HEK293T (cell line): ENCODE results near the gene TDRD9.

Experiments used
- CTCF ChIA-PET: fragments of 350-600 bp; formaldehyde crosslinking; extraction: SDS; loops from one replicate; lab custom pipeline; 2021; ENCODE audit warnings: antibody characterized with exemption, inconsistent platforms; lab: Yijun Ruan, JAX
- POLR2A ChIA-PET: fragments of 350-600 bp; formaldehyde crosslinking; extraction: SDS; loops from one replicate; lab custom pipeline; 2020; ENCODE audit warnings: antibody characterized with exemption, inconsistent platforms; lab: Yijun Ruan, JAX
- DNase-seq: peaks from one replicate; pipeline ENCODE4 v3.0.0; 2012; ENCODE audit warnings: mixed read lengths; ENCODE audit errors: extremely low spot score
- ARNT ChIP-seq: fragments of 450-650 bp; IDR thresholded peaks from 2 replicates; pipeline ENCODE4 v1.6.1; 2017; ENCODE audit warnings: mild to moderate bottlenecking
- BHLHE40 ChIP-seq: fragments of 450-650 bp; IDR thresholded peaks from 2 replicates; pipeline ENCODE4 v1.6.1; 2016; ENCODE audit warnings: mild to moderate bottlenecking, moderate library complexity, borderline replicate concordance
- CTBP1 ChIP-seq: fragments of 450-650 bp; IDR thresholded peaks from 2 replicates; pipeline ENCODE4 v1.6.1; 2016; ENCODE audit warnings: borderline replicate concordance
- ELF4 ChIP-seq: fragments of 450-650 bp; IDR thresholded peaks from 2 replicates; pipeline ENCODE4 v1.6.1; 2017; ENCODE audit warnings: antibody characterized with exemption
- FOXA1 ChIP-seq: fragments of 450-650 bp; IDR thresholded peaks from 2 replicates; pipeline ENCODE4 v1.6.1; 2016; ENCODE audit warnings: mild to moderate bottlenecking
- FOXK2 ChIP-seq: fragments of 450-650 bp; IDR thresholded peaks from 2 replicates; pipeline ENCODE4 v1.6.1; 2016; ENCODE audit warnings: mild to moderate bottlenecking
- FOXM1 ChIP-seq: fragments of 450-650 bp; IDR thresholded peaks from 2 replicates; pipeline ENCODE4 v1.6.1; 2017; ENCODE audit warnings: mild to moderate bottlenecking, borderline replicate concordance
- HDGF ChIP-seq: fragments of 450-650 bp; IDR thresholded peaks from 2 replicates; pipeline ENCODE4 v1.6.1; 2017; ENCODE audit warnings: antibody characterized with exemption, borderline replicate concordance
- L3MBTL2 ChIP-seq: fragments of 450-650 bp; conservative IDR thresholded peaks from 2 replicates; pipeline ENCODE4 v1.6.1; 2016; ENCODE audit warnings: mild to moderate bottlenecking
- LEF1 ChIP-seq: fragments of 450-650 bp; IDR thresholded peaks from 2 replicates; pipeline ENCODE4 v1.6.1; 2017; ENCODE audit warnings: mild to moderate bottlenecking, borderline replicate concordance
- NFRKB ChIP-seq: fragments of 450-650 bp; IDR thresholded peaks from 2 replicates; pipeline ENCODE4 v1.6.1; 2016; ENCODE audit warnings: mild to moderate bottlenecking, moderate library complexity
- SP1 ChIP-seq: fragments of 450-650 bp; IDR thresholded peaks from 2 replicates; pipeline ENCODE4 v1.6.1; 2017
- SUZ12 ChIP-seq: fragments of 450-650 bp; IDR thresholded peaks from 2 replicates; pipeline ENCODE4 v1.6.1; 2016; ENCODE audit warnings: mild to moderate bottlenecking
- TARDBP ChIP-seq: fragments of 450-650 bp; IDR thresholded peaks from 2 replicates; pipeline ENCODE4 v1.6.1; 2016
- ZNF384 ChIP-seq: fragments of 450-650 bp; IDR thresholded peaks from 2 replicates; pipeline ENCODE4 v1.6.1; 2016
- TF ChIP-seq, protein P1 (sequence below): fragments of 450-650 bp; IDR thresholded peaks from 2 replicates; pipeline ENCODE4 v1.6.1; 2016

TDRD9 gene

DNA sequence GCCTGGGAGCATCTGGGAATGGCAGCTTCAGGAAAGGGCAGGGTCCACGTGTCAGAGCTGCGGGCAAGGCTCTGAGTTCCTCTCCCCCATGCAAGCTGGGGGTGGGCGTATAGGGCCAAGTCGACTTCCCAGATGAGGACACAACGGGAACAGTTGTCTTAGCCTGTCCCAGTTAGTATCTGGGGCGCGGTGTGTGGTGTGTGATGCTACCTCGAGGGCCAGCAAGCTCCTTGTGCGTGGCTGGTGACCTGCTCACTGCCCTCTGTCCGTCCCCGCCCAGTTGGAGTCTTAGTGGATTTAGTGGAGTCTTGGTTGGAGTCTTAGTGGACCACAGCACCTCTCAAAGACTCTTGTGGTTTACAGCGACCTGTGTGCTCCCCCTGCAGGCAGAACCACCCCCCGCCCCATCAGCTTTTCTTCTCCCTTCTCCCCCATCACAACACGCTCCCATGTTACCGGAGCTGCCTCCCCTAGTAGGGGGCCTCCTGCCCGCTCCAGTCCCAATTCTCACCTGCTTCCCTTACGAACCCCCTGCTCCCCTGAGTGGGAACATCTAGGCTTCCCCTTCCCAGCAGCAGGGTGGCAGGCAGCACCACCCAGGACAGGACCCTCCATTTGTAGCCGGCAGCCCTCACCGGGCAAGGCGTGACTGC, 165.9 kb downstream of the TDRD9 start:
- ChIA-PET CTCF (interaction anchor here (0.5 to 0.7 kb wide), 2 partner anchors 196 to 234 kb away, joined by 3 to 5 read pairs; no protein-coding TSS in a partner anchor), POLR2A (no interaction called here)
- DNase-seq: no peak
- TF ChIP-seq FOXK2 (no peak), SP1 (no peak), ELF4 (no peak), LEF1 (no peak), TARDBP (no peak), BHLHE40 (no peak), FOXA1 (no peak), ARNT (no peak), NFRKB (no peak), CTBP1 (no peak), SUZ12 (no peak), FOXM1 (no peak), ZNF384 (no peak), L3MBTL2 (no peak)
- TF ChIP-seq, protein P1, sequence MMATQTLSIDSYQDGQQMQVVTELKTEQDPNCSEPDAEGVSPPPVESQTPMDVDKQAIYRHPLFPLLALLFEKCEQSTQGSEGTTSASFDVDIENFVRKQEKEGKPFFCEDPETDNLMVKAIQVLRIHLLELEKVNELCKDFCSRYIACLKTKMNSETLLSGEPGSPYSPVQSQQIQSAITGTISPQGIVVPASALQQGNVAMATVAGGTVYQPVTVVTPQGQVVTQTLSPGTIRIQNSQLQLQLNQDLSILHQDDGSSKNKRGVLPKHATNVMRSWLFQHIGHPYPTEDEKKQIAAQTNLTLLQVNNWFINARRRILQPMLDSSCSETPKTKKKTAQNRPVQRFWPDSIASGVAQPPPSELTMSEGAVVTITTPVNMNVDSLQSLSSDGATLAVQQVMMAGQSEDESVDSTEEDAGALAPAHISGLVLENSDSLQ: no peak

DNA sequence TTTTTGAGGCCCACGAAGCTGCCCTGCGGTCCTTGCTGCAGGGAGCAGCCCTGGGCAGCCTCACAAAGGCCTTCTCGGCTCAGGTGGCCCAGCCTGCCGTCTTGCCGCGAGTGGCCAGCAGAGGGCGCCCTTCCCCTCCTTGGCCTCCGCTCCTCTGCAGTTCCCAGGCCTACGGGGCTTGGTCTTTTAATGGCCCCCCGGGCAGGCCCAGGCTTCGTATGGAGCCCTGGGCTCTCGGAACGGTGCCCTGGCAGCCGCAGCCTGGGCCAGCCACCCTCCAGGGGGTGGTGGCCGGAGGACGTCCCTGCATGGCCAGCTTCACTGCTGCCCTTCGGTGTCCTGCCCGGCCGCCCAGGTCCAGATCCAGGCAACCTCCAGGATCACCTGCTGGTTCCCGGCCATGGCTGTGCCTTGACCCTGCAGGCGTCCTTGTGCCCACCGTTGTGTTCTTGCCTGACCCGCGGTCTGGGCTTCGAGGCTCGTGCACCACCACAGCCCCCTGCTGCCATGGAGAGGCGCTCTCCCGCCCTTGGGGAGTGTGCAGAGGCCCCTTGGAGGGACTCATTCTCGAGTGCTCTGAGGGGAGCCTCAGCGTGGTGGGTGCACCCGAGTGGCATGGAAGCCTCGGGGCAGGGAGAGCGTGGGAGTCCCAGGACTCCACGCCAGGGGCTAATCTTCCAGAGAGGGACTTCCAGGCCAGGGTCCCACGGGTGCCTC, 166.6 kb downstream of the TDRD9 start:
- CTCF ChIA-PET: interaction anchor here (0.5 kb wide), 1 partner anchor 235 kb away, joined by 5 read pairs; no protein-coding TSS in a partner anchor
- TF ChIP-seq HDGF (peak; percentile 82; the same call in 1 of the 2 replicates), CTBP1 (no peak), FOXM1 (no peak), ELF4 (no peak)
- POLR2A ChIA-PET: no interaction called here
- DNase-seq: peak; percentile 91

DNA sequence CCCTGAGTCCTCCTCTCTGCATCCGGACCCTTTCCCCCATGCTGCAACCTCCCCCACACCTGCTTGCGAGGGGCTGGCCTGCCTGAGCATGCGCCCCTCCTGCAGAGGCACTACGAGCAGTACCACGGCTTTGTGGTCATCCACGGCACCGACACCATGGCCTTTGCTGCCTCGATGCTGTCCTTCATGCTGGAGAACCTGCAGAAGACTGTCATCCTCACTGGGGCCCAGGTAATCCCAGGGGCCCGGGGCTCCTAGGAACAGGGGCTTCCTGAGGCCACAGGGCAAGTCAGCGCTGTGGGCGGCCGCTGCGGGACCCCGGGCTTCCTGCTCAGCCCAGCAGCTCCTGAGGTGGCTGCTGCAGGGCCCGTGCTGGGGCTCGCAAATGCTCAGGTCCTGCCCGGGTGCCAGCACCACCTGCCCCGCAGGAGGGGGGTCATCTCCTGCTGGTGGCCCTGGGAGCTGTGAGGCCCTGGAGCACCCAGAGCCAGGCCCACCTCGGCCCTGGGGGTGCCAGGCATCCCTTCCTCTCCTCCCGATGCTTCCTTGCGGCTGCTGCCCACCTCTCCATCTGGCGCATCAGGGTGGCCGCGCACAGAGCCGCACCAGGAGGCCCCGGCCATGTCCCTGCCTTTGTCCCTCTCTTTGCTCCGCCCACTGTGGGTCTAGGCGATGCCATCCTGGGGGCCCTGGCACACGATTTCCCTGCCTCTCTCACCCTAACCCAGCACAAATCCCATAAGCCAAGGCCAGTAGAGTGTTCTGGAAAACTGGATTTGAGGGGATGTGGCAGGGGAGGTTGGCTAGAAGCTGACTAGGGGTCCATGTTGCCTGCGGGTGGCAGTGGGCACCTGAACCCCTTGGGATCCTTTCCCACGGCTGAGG, 167.4 kb downstream of the TDRD9 start:
- ChIA-PET POLR2A (no interaction called here), CTCF (interaction anchor here (0.5 kb wide), 1 partner anchor 469 kb away, joined by 3 read pairs; no protein-coding TSS in a partner anchor)
- DNase-seq: no peak
- no peak for TF ChIP-seq FOXK2
- no peak for TF ChIP-seq BHLHE40
- no peak for TF ChIP-seq CTBP1
- no peak for TF ChIP-seq FOXA1
- no peak for TF ChIP-seq TARDBP
- TF ChIP-seq HDGF: no peak
- TF ChIP-seq ARNT: no peak
- no peak for TF ChIP-seq NFRKB
- TF ChIP-seq, protein P1: no peak
- TF ChIP-seq LEF1: no peak
- TF ChIP-seq SUZ12: no peak
- TF ChIP-seq L3MBTL2: no peak
- no peak for TF ChIP-seq FOXM1
- no peak for TF ChIP-seq SP1
- TF ChIP-seq ZNF384: no peak
- TF ChIP-seq ELF4: no peak

DNA sequence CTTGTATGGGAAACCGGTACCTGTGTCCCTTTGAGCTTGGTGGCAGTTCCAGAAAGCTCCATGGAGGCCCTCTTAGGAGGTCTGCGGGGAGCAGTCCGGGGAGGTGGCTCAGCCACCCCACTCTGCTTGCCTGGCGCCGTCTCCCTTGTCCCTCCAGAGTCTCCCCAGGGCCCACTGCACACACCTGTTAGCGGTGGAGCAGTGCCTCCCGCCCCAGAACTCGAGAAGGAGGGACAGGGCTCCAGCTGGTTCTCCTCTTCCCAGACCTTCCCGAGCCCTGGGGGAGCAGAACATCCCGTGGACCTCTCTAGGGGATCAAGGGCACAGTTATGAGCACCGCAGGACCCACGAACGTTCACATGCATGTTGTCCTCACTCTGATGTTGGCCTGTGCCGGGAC, 168.1 kb downstream of the TDRD9 start:
- TF ChIP-seq SP1 (no peak), SUZ12 (no peak), CTBP1 (no peak), ZNF384 (no peak), NFRKB (no peak), FOXM1 (no peak), FOXA1 (no peak), TARDBP (no peak), LEF1 (no peak), ELF4 (no peak), ARNT (no peak), FOXK2 (no peak), L3MBTL2 (no peak), HDGF (no peak), BHLHE40 (no peak)
- TF ChIP-seq, protein P1: no peak
- DNase-seq: no peak
- CTCF ChIA-PET: interaction anchor here (0.5 to 0.7 kb wide), 2 partner anchors 19 to 469 kb away, joined by 3 read pairs; no protein-coding TSS in a partner anchor

More for the DNA sequence above, 168.1 kb downstream of the TDRD9 start:
- POLR2A ChIA-PET: no interaction called here
